Ovary (tissue), 9 donors: ENCODE results near the gene TEX101. TPM values are rescaled to one million over a fixed set of nuclear protein-coding genes. Genes with fewer than 3 reads are reported as not detected.

ENCODE experiments used
- DNase-seq, 5 donors: peaks; one replicate each; pipeline ENCODE4 v3.0.0-alpha.2; 2019 to 2020
- H3K27ac ChIP-seq, 2 donors: fragments of 200-600 bp; one replicate each; pipeline versions ENCODE4 v1.5.1 to v1.8.0; 2019 to 2022
- H3K27me3 ChIP-seq: fragments of 200-600 bp; one replicate; pipeline ENCODE4 v1.8.0; 2022
- H3K36me3 ChIP-seq: fragments of 200-600 bp; sonication (generic); one replicate; pipeline ENCODE4 v1.5.1; 2019
- H3K4me1 ChIP-seq: one replicate; pipeline ENCODE4 v1.8.1; 2013; ENCODE audit warnings: mild to moderate bottlenecking, moderate library complexity; ENCODE audit not compliant: insufficient read depth
- H3K4me3 ChIP-seq: fragments of 200-600 bp; sonication (generic); one replicate; pipeline ENCODE4 v1.5.1; 2017
- H3K9me3 ChIP-seq, 2 donors: fragments of 200-600 bp in 1 of 2; sonication (generic) in 1 of 2; one replicate each; pipeline versions ENCODE4 v1.5.1 to v1.8.1; 2013 to 2019; ENCODE audit warnings: mild to moderate bottlenecking in 1 of 2, moderate library complexity in 1 of 2
- CTCF ChIP-seq, 3 donors: fragments of 450-650 bp in 2 of 3; fragments of 200-600 bp in 1 of 3; IDR thresholded peaks; one replicate each; pipeline versions ENCODE4 v1.5.1 to v1.8.0; 2016 to 2022; ENCODE audit warnings: antibody characterized with exemption in 3 of 3, mild to moderate bottlenecking in 1 of 3
- EP300 ChIP-seq: sonication (generic); formaldehyde crosslinking; IDR thresholded peaks from one replicate; pipeline ENCODE4 v1.6.1; 2017; ENCODE audit warnings: antibody characterized with exemption
- POLR2A ChIP-seq: fragments of 450-650 bp; IDR thresholded peaks from one replicate; pipeline ENCODE4 v1.6.1; 2017; ENCODE audit warnings: antibody characterized with exemption, mild to moderate bottlenecking, moderate library complexity
- WGBS, 3 donors: extraction: QIAGEN DNeasy Blood & Tissue Kit in 1 of 3; methylation state at CpG; one replicate each; pipeline versions ENCODE4 v1.1.5 to v1.1.7; 2013 to 2017; 5-methylcytosine and 5-hydroxymethylcytosine counted together
- intact Hi-C, 4 donors: fragments of 100-400 bp; cut with DNase I; formaldehyde crosslinking; loops; one replicate each; pipeline versions ENCODE4 v1.11.0 to v1.15.1; 2022 to 2023
- polyA plus RNA-seq, 2 donors: library from polyadenylated mRNA; stranded (reverse); fragments of 200-250 nt in 1 of 2; fragments of 350-450 nt in 1 of 2; fragmentation: Illumina TruSeq in 1 of 2; extraction: RNeasy Lipid Tissue Mini Kit (QIAGEN cat#74804) in 1 of 2; gene quantifications; one replicate each; pipeline ENCODE4 v1.2.3, GENCODE V29; 2013 to 2014
- total RNA-seq, 7 donors: library from RNA; depleted of rRNA in 2 of 7; stranded (reverse); fragments of >200 nt in 2 of 7; fragmentation: NEBNext Ultra II Directional in 3 of 7; extraction: Animal tissue kit (Norgen Biotek cat#: 25700) in 3 of 7; gene quantifications; one replicate each; pipeline versions ENCODE4 v1.1.0 to v1.2.4, GENCODE V29; 2016 to 2023
- donor health status: DM: no; HTN: no; CAD: no; lungs with moderate emphysema.
- donor health status: DM: no; HTN: no; CAD: no.
- donor health status: Bipolar disorder and iron deficiency.
- donor health status: DM: yes; HTN: yes; CAD: no.
- donor health status: DM: no; HTN: no; CAD: no.
- donor health status: DM: yes; HTN: yes; CAD: no.

Gene TEX101
- total and polyA plus RNA-seq, 9 donors, result not detected

DNA sequence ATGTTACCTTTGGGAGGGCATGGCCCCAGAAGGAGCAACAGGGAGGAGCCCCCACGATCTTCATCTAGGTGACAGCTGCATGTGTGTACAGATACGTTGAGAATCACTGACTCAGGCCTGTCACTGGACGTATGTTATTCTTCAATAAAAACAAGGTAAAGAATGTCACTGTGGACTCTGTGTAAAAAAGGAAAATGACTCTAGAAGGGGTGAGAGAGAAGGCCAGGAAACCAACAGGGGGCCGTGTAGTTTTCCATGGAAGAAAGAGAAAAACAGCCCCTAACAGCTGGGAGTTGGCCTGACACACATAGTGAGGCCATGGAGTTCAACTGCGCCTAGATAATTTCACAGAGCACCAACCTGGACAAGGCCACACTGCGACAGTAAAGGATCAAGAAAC is 52.6 kb downstream of the TEX101 start:
- DNase-seq, result no peak
- WGBS, 3 donors, result 75 to 82% (median 80%) methylated on average over 6 of the region's 6 CpGs
- Histone ChIP-seq H3K9me3 (no peaks in the 10 kb centered on the region), H3K4me3 (no peak overlapping the region), H3K4me1 (no peaks in the 10 kb centered on the region), H3K27me3 (no peaks in the 10 kb centered on the region), H3K36me3 (no peaks in the 10 kb centered on the region), H3K27ac (no peak overlapping the region)
- TF ChIP-seq POLR2A (no peak), CTCF (IDR thresholded peaks at IDR 0.05) (no peak), EP300 (no peak)
- intact Hi-C loops, result no loop called here

DNA sequence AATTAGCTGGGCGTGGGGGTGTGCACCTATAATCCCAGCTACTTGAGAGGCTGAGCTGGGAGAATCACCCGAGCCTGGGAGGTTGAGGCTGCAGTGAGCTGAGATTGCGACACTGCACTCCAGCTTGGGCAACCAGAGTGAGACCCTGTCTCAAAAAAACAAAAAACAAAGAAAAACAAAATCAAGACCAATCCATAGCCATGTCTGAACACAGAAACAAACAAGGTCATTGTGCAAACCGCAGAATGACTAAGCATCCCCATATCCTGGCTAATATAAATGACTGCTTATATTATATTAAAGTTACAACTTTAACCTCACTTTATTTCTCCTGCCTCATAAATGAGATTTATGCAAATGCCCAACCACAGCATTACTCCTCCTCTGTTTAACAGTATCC is 53.0 kb downstream of the TEX101 start:
- 76 to 84% (median 80%) methylated on average over 4 of the region's 4 CpGs for WGBS, 3 donors
- Histone ChIP-seq H3K9me3 (no peaks in the 10 kb centered on the region), H3K4me3 (no peak overlapping the region), H3K27ac (no peak overlapping the region), H3K36me3 (no peaks in the 10 kb centered on the region), H3K27me3 (no peaks in the 10 kb centered on the region), H3K4me1 (no peaks in the 10 kb centered on the region)
- no peak for TF ChIP-seq EP300
- no peak for TF ChIP-seq CTCF (IDR thresholded peaks at IDR 0.05)
- no peak for TF ChIP-seq POLR2A
- DNase-seq, result no peak
- intact Hi-C loops, result no loop called here

Other genes with a start within 250 kb of the TEX101 start
- not detected for gene PSG5, start 228.4 kb upstream of the TEX101 start, total RNA-seq
- not detected for gene PSG5, start 228.4 kb upstream of the TEX101 start, polyA plus RNA-seq
- gene PSG4, start 209.3 kb upstream of the TEX101 start, total RNA-seq, result not detected
- gene PSG4, start 209.3 kb upstream of the TEX101 start, polyA plus RNA-seq, result not detected
- not detected for gene PSG9, start 145.4 kb upstream of the TEX101 start, total RNA-seq
- gene PSG9, start 145.4 kb upstream of the TEX101 start, polyA plus RNA-seq, result not detected
- gene CD177, start 61.2 kb upstream of the TEX101 start, total RNA-seq, result under 1 TPM in 4 of 7 donors, not detected in 3; 0.12 to 0.55 (median 0.18) TPM
- under 1 TPM; 0.06 to 0.82 TPM for gene CD177, start 61.2 kb upstream of the TEX101 start, polyA plus RNA-seq
- gene LYPD3, start 50.7 kb downstream of the TEX101 start, total RNA-seq, result 10 to 100 TPM in 1 of 7 donors, 1 to 10 TPM in 6; 2.5 to 15.1 (median 6.8) TPM
- gene LYPD3, start 50.7 kb downstream of the TEX101 start, polyA plus RNA-seq, result 1 to 10 TPM; 1.8 to 4.0 TPM
- 10 to 100 TPM; 14.5 to 29.7 (median 21.8) TPM for gene PHLDB3, start 89.9 kb downstream of the TEX101 start, total RNA-seq
- gene PHLDB3, start 89.9 kb downstream of the TEX101 start, polyA plus RNA-seq, result 10 to 100 TPM in 1 of 2 donors, 1 to 10 TPM in 1; 1.4 to 14.7 TPM
- gene ETHE1, start 112.3 kb downstream of the TEX101 start, total RNA-seq, result 10 to 100 TPM; 16.1 to 28.5 (median 22.5) TPM
- gene ETHE1, start 112.3 kb downstream of the TEX101 start, polyA plus RNA-seq, result 10 to 100 TPM; 25.0 to 28.7 TPM
- gene ZNF575, start 118.3 kb downstream of the TEX101 start, total RNA-seq, result 1 to 10 TPM; 1.3 to 5.9 (median 3.9) TPM
- gene ZNF575, start 118.3 kb downstream of the TEX101 start, polyA plus RNA-seq, result 1 to 10 TPM; 1.2 to 1.7 TPM
- gene XRCC1, start 160.6 kb downstream of the TEX101 start, total RNA-seq, result 10 to 100 TPM; 19.0 to 39.9 (median 28.4) TPM
- 10 to 100 TPM; 16.8 to 37.7 TPM for gene XRCC1, start 160.6 kb downstream of the TEX101 start, polyA plus RNA-seq
- gene PINLYP, start 160.9 kb downstream of the TEX101 start, total RNA-seq, result 10 to 100 TPM; 10.6 to 22.3 (median 17.7) TPM
- 10 to 100 TPM; 25.5 to 29.9 TPM for gene PINLYP, start 160.9 kb downstream of the TEX101 start, polyA plus RNA-seq
- gene IRGQ, start 181.2 kb downstream of the TEX101 start, total RNA-seq, result 10 to 100 TPM; 11.6 to 25.8 (median 19.8) TPM
- 10 to 100 TPM in 1 of 2 donors, 1 to 10 TPM in 1; 5.4 to 10.5 TPM for gene IRGQ, start 181.2 kb downstream of the TEX101 start, polyA plus RNA-seq
- gene ZNF576, start 181.7 kb downstream of the TEX101 start, total RNA-seq, result 10 to 100 TPM; 11.5 to 22.4 (median 16.9) TPM
- gene ZNF576, start 181.7 kb downstream of the TEX101 start, polyA plus RNA-seq, result 10 to 100 TPM in 1 of 2 donors, 1 to 10 TPM in 1; 8.6 to 16.6 TPM
- under 1 TPM; 0.10 to 0.73 (median 0.33) TPM for gene SRRM5, start 197.2 kb downstream of the TEX101 start, total RNA-seq
- under 1 TPM; 0.25 to 0.50 TPM for gene SRRM5, start 197.2 kb downstream of the TEX101 start, polyA plus RNA-seq
- 10 to 100 TPM; 30.0 to 69.0 (median 43.1) TPM for gene ZNF428, start 204.7 kb downstream of the TEX101 start, total RNA-seq
- gene ZNF428, start 204.7 kb downstream of the TEX101 start, polyA plus RNA-seq, result 10 to 100 TPM; 11.6 to 59.0 TPM
- gene CADM4, start 225.0 kb downstream of the TEX101 start, total RNA-seq, result 10 to 100 TPM in 6 of 7 donors, 1 to 10 TPM in 1; 8.2 to 24.3 (median 11.3) TPM
- gene CADM4, start 225.0 kb downstream of the TEX101 start, polyA plus RNA-seq, result 10 to 100 TPM in 1 of 2 donors, 1 to 10 TPM in 1; 6.2 to 17.8 TPM